Measurements from ENCODE around the gene ROCK2.
A peak's percentile ranks its signal among the peaks of the same experiment; 100 is the strongest.
"Not testable (repeated sequence)": the region's sequence is repeated elsewhere in the genome, so short reads cannot be mapped to it uniquely, and the experiment has no call there.

The ROCK2 gene

GRCh38 chr2:11235583-11235982 is 108.9 kb downstream of the ROCK2 start:
- TF ChIP-seq CTCF (IDR thresholded peaks at IDR 0.05; ENCODE audit: low read depth, low read length), result no peak
- DNase-seq (ENCODE audit: extremely low read depth, low read depth), result no peak

- no peak for DNase-seq (ENCODE audit: extremely low read depth, low read depth)
- TF ChIP-seq CTCF (IDR thresholded peaks at IDR 0.05; ENCODE audit: low read depth, low read length), result peak; percentile 34
Observed at GRCh38 chr2:11234309-11234708, 110.1 kb downstream of the ROCK2 start.

DNA sequence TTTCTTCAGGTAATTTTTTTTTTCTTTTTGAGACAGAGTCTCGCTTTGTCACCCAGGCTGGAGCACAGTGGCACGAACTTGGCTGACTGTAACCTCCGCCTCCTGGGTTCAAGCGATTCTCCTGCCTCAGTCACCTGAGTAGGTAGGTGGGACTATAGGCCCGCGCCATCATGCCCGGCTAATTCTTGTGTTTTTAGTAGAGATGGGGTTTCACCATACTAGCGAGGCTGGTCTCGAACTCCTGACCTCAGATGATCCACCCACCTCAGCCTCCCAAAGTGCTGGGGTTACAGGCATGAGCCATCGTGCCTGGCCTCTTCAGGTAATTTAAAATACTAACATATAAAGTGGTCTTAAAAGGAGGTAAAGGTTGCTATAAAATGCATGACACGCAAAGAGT is 113.2 kb downstream of the ROCK2 start:
- not testable (repeated sequence) for DNase-seq (ENCODE audit: extremely low read depth, low read depth)

GRCh38 chr2:11228692-11229091 is 115.7 kb downstream of the ROCK2 start:
- DNase-seq (ENCODE audit: extremely low read depth, low read depth), result no peak
- TF ChIP-seq CTCF (IDR thresholded peaks at IDR 0.05; ENCODE audit: low read depth, low read length), result no peak

DNA sequence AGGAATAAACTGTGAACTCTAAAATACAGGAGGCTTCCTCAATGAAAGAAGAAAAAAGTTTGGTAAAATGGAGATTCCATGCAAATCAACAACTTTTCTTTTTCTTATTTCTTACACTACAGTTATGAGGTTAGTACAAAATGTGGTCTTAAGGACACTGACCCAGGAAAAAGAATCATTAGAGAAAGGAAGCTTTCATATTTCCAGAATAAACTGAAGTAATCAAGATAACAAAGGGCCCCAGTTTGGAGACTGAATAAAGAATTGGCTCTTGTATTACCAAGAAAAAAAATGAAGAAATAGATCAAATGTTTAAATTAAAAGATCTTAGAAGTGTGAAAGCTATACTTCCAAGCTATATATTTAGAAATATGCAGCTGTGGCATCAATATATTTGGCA is 116.8 kb downstream of the ROCK2 start:
- no peak for DNase-seq (ENCODE audit: extremely low read depth, low read depth)
- no peak for TF ChIP-seq CTCF (IDR thresholded peaks at IDR 0.05; ENCODE audit: low read depth, low read length)

DNA sequence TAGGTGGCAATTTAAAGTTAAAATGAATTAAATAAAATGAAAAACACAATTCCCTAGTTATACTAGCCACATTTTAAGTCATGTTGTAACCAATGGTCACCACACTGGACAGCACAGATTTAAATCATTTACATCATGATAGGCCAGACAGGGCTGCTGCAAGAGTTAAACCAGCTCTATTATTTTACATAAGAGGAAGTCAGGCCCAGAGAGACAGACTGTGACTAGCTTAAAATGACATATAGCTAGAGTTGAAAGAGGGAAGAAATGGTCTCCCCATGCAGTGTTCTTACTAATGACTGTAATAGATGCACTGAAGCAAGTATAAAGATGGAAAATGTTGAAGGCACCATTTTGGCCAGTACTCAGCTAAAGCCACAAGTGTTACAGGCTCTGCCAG is 119.5 kb downstream of the ROCK2 start:
- TF ChIP-seq CTCF (IDR thresholded peaks at IDR 0.05; ENCODE audit: low read depth, low read length), result no peak
- no peak for DNase-seq (ENCODE audit: extremely low read depth, low read depth)

DNA sequence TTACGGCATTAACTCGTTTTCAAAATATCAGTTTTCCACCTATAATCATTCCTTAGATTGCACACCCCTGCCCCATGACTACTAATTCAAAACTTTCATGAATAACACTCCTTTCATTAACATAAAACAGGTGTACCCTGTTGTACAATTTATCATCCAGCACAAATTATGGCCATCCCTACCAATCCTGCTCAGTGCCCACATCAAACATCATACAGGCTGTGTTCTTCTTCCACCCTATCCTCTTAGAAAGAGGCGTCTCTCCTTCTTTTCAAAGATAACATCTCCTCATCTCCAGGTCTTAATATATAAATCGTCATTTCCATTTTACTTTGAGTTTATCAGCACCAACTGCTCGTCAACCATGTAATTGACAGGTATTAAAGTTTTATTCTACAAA is 121.6 kb downstream of the ROCK2 start:
- no peak for TF ChIP-seq CTCF (IDR thresholded peaks at IDR 0.05; ENCODE audit: low read depth, low read length)
- DNase-seq (ENCODE audit: extremely low read depth, low read depth), result no peak

- DNase-seq (ENCODE audit: extremely low read depth, low read depth), result no peak
- TF ChIP-seq CTCF (IDR thresholded peaks at IDR 0.05; ENCODE audit: low read depth, low read length), result no peak
Observed at GRCh38 chr2:11220445-11220844, 124.0 kb downstream of the ROCK2 start.

All from AG09319 (cell line).